ENCODE data around the gene ZNF750.
A peak's percentile ranks its signal among the peaks of the same experiment; 100 is the strongest.
"Not testable (repeated sequence)": the region's sequence is repeated elsewhere in the genome, so short reads cannot be mapped to it uniquely, and the experiment has no call there.

The ZNF750 gene

GRCh38 chr17:82793974-82794630, 45.7 kb downstream of the ZNF750 start:
- DNase-seq (ENCODE audit: low read depth), result no peak

DNA sequence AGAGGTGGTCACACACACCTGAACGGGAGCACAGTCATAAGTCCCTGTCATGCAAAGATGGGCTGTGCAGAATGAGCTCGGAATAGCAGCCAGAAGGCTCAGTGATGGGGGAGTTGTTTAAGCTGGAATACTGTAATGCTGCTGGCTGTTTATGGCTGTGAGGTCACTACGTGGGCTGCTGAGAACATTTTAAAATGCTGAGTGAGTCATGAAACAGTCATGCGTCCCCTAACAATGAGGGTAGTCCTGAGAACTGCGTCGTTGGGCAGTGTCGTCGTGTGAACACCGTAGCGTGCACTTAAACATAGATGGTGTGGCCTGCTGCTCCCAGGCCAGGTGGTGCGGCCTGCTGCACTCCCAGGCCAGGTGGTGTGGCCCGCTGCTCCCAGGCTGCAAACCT, 48.3 kb downstream of the ZNF750 start:
- DNase-seq (ENCODE audit: low read depth), result no peak

DNA sequence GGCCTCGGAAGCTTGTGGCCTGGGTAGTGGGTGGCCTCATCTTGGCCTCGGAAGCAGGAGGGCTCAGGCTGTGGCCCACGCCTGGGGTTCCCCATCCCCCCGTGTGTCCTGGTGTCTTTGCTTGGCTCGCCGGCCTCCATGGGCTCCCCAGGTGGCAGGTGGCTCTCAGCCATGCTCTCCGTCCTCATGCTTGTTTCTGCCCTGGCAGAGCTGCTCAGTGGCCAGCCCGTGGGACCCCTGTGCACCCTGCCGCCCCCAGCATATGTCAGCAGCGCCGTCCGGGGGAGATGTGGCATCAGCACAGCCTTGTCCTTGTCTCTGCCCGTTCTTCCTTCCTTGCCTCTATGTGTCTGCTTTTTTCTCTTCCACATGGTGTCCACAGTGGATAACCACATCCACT, 49.4 kb downstream of the ZNF750 start:
- DNase-seq (ENCODE audit: low read depth), result no peak

- DNase-seq (ENCODE audit: low read depth), result no peak
These were observed 50.0 kb downstream of the ZNF750 start for GRCh38 chr17:82789806-82790205.

- no peak for DNase-seq (ENCODE audit: low read depth)
These were observed 50.7 kb downstream of the ZNF750 start for GRCh38 chr17:82789051-82789592.

GRCh38 chr17:82788206-82789001, 51.4 kb downstream of the ZNF750 start:
- DNase-seq (ENCODE audit: low read depth), result no peak

DNA sequence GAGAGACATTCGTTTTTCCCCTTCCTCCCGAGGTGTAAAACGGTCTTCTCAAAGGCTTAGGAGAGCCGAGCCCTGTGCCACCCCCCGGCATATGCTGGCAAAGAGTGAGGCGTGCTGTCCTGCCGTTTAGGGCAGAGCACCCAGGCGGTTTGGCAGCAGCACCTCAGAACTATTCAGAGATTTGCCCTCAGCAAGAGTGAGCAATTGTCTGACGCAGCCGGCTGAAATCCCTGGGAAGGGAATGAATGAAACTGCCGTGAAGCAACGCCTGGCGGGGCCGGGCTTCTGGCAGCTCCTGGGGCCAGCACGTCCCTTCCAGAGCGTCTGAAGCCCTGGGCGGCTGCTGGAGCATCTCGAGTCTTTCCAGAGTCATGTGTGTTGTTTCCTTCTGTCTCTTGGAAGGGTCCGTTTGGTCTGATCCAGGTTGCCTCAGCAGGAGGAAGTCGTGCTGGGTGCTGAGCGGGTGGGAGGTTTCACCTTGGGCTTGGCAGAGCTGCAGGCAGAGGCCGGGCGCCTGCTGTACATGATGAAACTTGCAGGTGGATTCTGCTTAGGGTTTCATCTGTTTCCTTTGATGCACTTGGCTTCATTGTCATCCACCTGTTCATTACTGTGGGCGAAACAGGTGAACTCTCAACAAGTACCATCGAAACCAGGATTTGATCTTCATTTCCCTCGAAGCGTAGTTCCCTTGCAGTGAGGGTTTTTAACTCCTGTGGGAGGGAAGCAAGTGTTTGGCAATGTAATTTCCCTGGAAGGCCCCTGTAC, 52.6 kb downstream of the ZNF750 start:
- DNase-seq (ENCODE audit: low read depth), result no peak

DNA sequence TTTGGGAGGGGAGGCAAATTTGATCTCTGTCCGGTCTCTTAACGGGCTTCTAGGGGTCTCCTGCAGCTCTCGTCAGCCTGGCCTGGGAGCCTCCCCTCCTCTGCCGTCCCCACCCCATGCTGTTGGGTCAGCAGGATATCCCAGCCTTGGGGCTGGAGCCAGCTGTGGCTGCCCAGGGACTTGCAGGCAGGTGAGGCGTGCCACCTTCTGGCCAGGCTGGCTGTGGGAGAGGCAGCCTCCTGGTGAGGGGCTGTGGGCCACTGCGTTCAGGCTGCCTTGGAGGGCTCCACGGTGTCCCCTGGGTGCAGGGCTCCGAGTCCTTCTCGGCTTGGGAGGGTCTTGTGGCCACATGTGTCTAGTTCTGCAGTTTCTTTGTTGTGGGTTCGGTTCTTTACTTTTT, 53.4 kb downstream of the ZNF750 start:
- DNase-seq (ENCODE audit: low read depth), result no peak

GRCh38 chr17:82785581-82785980, 54.2 kb downstream of the ZNF750 start:
- not testable (repeated sequence) for DNase-seq (ENCODE audit: low read depth)

- DNase-seq (ENCODE audit: low read depth), result no peak
These were observed 56.3 kb downstream of the ZNF750 start for GRCh38 chr17:82783498-82783897.

DNA sequence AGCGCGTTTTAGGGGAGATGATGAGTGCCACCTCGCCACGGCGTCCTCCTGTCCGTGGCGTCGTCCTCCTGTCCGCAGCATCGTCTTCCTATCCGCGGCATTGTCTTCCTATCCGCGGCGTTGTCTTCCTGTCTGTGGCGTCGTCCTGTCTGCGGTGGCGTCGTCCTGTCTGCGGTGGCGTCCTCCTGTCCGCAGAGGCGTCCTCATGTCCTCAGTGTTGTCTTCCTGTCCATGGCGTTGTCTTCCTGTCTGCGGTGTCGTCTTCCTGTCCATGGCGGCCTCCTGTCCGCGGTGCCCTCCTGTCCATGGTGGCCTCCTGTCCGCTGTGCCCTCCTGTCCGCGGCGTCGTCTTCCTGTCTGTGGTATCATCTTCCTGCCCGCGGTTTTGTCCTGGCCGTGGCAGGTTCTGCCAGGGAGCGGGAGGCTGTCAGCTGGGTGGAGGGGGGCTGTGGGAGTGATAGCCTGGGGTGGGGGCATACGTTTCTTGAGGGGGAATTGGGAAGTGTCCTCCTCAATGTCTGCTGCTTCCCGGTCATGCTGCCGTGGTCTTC, 57.1 kb downstream of the ZNF750 start:
- no peak for DNase-seq (ENCODE audit: low read depth)

DNA sequence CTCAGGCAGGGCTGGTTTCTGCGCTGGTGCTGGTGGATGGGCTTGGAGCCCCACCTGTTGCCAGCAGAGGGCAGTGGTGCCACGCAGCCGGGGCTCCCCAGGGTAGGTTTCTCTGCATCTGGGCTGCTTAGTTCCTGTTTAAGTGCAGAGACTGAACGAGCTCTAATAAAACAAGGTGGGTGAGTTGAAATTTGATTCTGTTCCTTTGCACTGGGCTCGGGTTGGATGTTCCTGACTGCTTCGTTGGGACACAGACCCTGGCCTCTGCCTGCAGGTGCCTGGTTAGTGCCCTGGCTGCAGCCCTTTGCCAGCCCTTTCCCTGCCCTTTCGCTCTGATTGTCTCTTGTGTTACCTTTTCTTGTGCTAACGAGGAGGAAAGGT, 57.9 kb downstream of the ZNF750 start:
- peak; percentile 56 for DNase-seq (ENCODE audit: low read depth)

DNA sequence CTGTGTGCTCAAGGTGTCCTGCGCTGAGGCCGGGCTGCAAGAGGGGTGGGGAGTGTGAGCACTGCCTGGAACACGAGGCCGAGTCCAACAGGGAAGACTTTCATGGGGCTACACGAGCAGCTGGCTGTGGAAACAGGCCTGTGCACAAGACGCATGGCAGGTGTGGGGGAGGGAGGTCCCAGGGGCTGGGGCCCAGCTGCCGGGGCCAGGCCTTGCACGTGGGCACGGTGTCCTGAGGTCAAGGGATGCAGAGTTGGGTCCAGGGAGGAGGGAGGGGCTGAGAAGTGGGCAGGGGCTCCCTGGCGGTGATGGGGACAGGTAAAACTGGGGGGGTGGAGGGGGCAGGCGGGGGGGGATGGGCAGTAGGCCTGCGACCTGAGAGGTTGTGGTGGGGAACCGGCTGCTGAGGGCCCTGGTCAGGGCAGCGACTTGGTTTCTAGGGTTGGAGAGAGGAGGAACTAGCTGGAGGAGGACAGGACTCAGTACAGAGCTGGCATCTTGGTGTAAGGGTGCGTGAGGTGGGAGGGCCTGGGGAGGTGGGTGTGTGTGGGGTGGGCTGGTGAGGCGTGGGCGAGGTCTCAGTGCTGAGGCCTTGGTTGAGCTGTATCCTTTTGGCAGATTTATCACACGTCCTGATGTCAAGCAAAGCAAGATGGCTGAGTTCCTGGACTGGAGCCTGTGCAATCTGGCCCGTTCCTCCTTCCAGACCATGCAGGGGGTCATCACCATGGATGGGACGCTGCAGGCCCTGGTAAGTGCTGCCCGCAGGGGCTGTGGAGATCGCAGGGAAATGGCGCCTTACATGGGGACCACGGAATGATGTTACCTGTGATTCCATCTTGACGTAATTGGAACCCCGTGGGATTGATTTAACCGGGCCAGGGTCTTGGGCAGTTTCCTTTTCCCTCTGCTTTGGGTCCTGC, 58.6 kb downstream of the ZNF750 start:
- DNase-seq (ENCODE audit: low read depth), result no peak

- no peak for DNase-seq (ENCODE audit: low read depth)
These were observed 59.6 kb downstream of the ZNF750 start for GRCh38 chr17:82780195-82780594.

DNA sequence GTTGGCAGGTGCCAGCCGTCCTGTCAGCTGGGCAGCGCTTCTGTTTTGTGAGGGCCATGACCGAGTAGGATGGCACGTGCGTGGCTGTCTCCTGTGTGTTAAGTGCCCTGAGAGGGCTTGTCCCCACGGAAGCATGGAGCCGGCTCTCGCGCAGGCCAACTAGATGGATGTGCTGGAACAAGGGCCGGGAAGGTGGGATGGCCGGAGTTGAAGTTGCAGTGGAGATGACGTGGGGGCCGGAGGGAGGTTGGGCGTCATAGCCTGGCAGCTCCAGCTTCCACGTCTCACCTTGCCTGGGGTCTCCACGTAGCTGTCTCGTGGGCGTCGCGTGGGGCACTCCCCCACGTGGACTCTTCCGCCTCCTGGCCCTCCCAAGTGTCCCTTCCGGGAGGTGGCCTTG, 60.3 kb downstream of the ZNF750 start:
- DNase-seq (ENCODE audit: low read depth), result no peak

Data from stimulated activated CD8-positive, alpha-beta memory T cell treated with anti-CD3 and anti-CD28 coated beads, Interleukin-7, amount 100 ng/mL, for 24 hours (primary cell).